ENCODE measurements around the gene PCDHGA7. TPM values are rescaled to one million over a fixed set of nuclear protein-coding genes. Genes with fewer than 3 reads are reported as not detected.
"Not testable (repeated sequence)": the region's sequence is repeated elsewhere in the genome, so short reads cannot be mapped to it uniquely, and the experiment has no call there.

The PCDHGA7 gene
- total RNA-seq, 1 donor from 2014 or later: 2.5 TPM

GRCh38 chr5:141384471-141385267 lies 2.1 kb downstream of the PCDHGA7 start:
- Histone ChIP-seq H3K4me3 (no peak overlapping the region), H3K36me3 (no peaks in the 10 kb centered on the region), H3K27ac (no peak overlapping the region), H3K27me3 (peaks cover 11% of the 10 kb centered on the region), H3K4me1 (no peaks in the 10 kb centered on the region), H3K9me3 (peaks cover 24% of the 10 kb centered on the region)
- intact Hi-C loops (cut with DNase I): no loop called here
- no peak for ATAC-seq
- no peak for TF ChIP-seq CTCF (IDR thresholded peaks at IDR 0.05)
- no peak for DNase-seq

GRCh38 chr5:141387557-141388311 lies 5.2 kb downstream of the PCDHGA7 start, which contains the start of gene PCDHGB4:
PCDHGB4 (plus strand) TSS chr5:141387698; CDS start chr5:141387885, 187 bp downstream.
- intact Hi-C loops (cut with DNase I); H3K27ac ChIP-seq; H3K36me3 ChIP-seq; H3K27me3 ChIP-seq; H3K4me1 ChIP-seq; H3K4me3 ChIP-seq: not testable (repeated sequence)
- DNase-seq (peak; percentile 74), ATAC-seq (peak; percentile 92)
- peak; percentile 42 for TF ChIP-seq CTCF (IDR thresholded peaks at IDR 0.05)
- peaks cover 31% of the 10 kb centered on the region for H3K9me3 ChIP-seq

GRCh38 chr5:141388661-141389060 lies 6.1 kb downstream of the PCDHGA7 start:
- ATAC-seq: no peak
- intact Hi-C loops (cut with DNase I): no loop called here
- H3K27ac ChIP-seq: no peak overlapping the region
- DNase-seq: no peak
- peaks cover 10% of the 10 kb centered on the region for H3K27me3 ChIP-seq
- peaks cover 40% of the 10 kb centered on the region for H3K9me3 ChIP-seq
- H3K4me1 ChIP-seq: no peaks in the 10 kb centered on the region
- TF ChIP-seq CTCF (IDR thresholded peaks at IDR 0.05): no peak
- H3K4me3 ChIP-seq: no peak overlapping the region
- no peaks in the 10 kb centered on the region for H3K36me3 ChIP-seq

GRCh38 chr5:141389153-141390042 lies 6.9 kb downstream of the PCDHGA7 start:
- H3K4me3 ChIP-seq: no peak overlapping the region
- H3K27ac ChIP-seq: no peak overlapping the region
- peaks cover 16% of the 10 kb centered on the region for H3K27me3 ChIP-seq
- DNase-seq (no peak), ATAC-seq (no peak)
- H3K4me1 ChIP-seq: no peaks in the 10 kb centered on the region
- no peaks in the 10 kb centered on the region for H3K36me3 ChIP-seq
- intact Hi-C loops (cut with DNase I): no loop called here
- H3K9me3 ChIP-seq: peaks cover 39% of the 10 kb centered on the region
- no peak for TF ChIP-seq CTCF (IDR thresholded peaks at IDR 0.05)

- peaks cover 36% of the 10 kb centered on the region for H3K9me3 ChIP-seq
- no peak within 1 kb of the TSS for H3K4me3 ChIP-seq
- no peaks in the 10 kb centered on the region for H3K36me3 ChIP-seq
- intact Hi-C loops (cut with DNase I): no loop called here
- peaks cover 16% of the 10 kb centered on the region for H3K27me3 ChIP-seq
- TF ChIP-seq CTCF (IDR thresholded peaks at IDR 0.05): peak; percentile 12
- no peak for DNase-seq
- ATAC-seq: no peak
- no peaks in the 10 kb centered on the region for H3K4me1 ChIP-seq
- H3K27ac ChIP-seq: no peak within 1 kb of the TSS
Measured at GRCh38 chr5:141392429-141393198, 10.1 kb downstream of the PCDHGA7 start, which contains the start of gene PCDHGA8. PCDHGA8 (plus strand) TSS chr5:141392633; CDS start chr5:141392814, 181 bp downstream.

Measured in upper lobe of right lung (tissue), 1 donor.